ENCODE results near the gene CEP170.

CEP170 gene
- long read RNA-seq, donor 1, partial matches to known transcripts = 0 of 2 reads
- long read RNA-seq, donor 1, other reads (novel, unspliced or antisense) = 0 of 2 reads
- long read RNA-seq, donor 2, partial matches to known transcripts = 19 of 24 reads
- long read RNA-seq, donor 2, other reads (novel, unspliced or antisense) = 5 of 24 reads
- long read RNA-seq, donor 3, partial matches to known transcripts = 0 of 1 reads
- long read RNA-seq, donor 3, other reads (novel, unspliced or antisense) = 0 of 1 reads
- long read RNA-seq, donor 4, partial matches to known transcripts = 23 of 26 reads
- long read RNA-seq, donor 4, other reads (novel, unspliced or antisense) = 0 of 26 reads
- long read RNA-seq, donor 5, full-length matches to known transcripts = 3 of 3 reads
- long read RNA-seq, donor 5, partial matches to known transcripts = 0 of 3 reads
- long read RNA-seq, donor 5, other reads (novel, unspliced or antisense) = 0 of 3 reads
- long read RNA-seq, donor 6, partial matches to known transcripts = 0 of 2 reads
- long read RNA-seq, donor 6, other reads (novel, unspliced or antisense) = 0 of 2 reads
- long read RNA-seq, donor 7, partial matches to known transcripts = 0 of 3 reads
- long read RNA-seq, donor 7, other reads (novel, unspliced or antisense) = 0 of 3 reads
- long read RNA-seq, donor 8 = 0 reads

DNA sequence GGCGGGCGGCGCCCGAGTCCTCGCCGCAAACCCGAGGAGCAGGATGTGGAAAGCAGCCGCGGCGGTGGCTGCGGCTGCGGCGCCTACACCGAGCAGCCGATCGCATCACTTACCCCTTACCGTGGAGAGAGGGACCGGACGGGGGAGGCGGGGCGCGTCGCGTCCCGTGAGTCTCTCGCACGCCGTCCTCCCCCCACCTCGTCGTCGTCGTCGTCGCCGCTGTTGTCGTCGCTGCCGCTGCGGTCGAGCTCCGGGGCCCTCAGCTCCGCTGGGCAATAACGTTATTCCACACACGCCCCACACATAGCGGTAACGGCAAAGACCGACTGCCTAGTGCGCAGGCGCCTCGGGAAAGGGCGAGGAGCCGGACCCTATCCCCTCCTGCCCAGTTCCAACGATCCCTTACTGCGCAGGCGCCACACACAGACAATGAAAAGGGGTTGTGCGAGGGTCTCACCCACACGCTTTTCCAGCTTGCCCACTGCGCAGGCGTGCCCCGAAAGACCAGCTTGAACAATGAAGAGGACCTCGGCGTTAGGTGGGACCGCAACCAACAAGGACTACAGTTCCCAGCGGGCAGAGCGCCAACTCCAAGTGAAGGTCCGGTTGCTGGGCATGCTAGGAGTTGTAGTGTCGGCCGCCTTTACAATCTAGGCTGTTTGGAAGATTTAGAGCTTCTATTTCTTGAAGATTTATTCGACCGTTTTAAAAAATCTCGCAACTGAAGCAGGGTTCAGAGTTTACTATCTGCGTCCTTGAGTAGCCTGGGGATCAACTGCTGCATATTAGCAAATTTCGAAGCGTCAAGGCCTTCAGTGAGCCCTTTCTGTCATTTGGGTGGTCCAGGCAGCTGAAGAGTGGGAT, at the start of gene CEP170:
TSS of gene CEP170 (minus strand) at position 355 of the 864 bp plus-strand sequence. CDS start 30,001 bp downstream, outside the sequence.
- DNase-seq = peak; percentile 97

DNA sequence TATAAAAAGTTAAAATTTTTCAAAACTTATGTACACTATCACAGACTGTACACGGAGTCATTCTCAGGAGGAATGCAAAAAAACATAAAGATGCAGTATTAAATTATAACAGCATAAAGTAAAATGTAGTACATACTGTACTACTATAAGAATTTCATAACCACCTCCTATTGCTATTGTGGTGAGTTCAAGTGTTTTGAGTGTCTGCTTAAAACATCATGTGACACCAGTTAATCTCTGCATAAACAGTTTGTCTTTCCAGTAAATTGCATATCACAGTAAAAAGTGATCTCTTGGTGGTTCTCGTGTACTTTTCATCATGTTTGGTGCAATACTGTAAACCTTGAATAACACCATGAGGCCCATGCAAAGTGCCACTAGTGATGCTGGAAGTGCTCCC, 46.0 kb upstream of the CEP170 start:
- no peak for DNase-seq

DNA sequence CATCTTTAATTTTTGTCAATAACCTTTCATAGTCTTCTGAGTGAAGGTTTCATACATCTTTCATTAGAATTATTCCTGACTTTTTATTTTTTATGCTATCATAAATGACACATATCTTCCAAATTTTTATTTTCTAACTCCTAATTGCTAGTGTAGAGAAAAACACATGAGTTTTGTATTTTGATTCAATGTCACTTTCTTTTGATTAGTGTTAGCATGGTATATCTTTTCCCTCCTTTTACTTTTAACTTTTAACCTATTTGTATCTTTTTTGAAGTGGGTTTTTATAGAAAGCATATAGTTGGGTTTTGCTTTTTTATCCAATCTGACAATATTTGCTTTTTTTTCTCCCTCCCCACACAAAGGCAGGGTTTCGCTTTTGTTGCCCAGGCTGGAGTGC, 44.0 kb upstream of the CEP170 start:
- no peak for DNase-seq

DNA sequence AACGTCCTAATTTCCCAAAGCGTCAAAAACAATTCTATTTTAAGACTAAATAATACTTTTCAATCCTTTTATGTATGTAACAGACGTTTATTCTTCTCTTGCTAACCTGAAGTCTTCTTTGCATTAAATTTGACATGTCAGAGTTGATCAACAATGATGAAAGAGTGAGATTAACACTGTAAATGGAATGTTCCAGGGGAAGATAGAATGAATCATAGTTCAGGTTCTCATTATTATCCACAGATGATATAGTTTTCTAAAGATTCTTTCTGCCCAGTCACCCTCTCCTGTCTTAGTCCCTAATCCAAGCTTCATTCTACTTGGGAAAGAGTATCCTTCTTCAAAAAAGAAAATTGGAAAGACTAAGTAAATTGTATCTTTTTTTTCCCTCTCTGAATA, 39.6 kb upstream of the CEP170 start:
- no peak for DNase-seq

DNA sequence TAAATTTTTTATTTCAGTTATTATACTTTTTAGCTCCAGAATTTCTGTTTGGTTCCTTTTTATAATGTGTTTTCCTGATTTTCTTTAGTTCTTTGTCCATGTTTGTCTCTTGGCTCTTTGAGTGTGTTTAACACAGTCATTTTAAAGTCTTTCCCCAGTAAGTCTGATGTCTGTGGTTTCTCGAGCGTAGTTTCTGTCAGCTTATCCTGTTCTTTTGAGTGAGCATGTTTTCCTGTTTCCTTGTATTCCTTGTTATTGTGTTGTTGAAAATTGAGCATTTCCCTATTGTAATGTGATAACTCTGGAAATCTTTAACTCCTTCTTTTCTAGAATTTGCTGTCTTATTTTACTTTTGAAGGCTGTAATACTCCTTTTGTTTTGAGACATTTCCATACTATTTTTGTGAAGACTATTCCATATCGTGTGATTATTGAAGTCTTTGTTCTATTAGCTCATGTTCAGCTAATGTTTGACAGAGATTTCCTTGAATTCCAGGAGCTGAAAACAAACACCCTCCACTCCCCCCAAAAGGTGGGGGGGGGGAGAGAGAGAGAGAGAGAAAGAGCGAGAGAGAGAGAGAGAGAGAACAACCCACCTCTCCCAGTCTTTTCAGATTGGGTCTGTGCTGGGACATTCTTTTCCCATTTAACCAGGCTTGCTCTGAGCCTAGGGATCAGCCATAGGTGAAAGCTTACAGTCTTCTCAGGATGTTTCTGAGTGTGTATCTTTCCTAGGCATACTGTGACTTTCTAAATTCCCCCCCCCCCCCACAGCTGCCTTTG, 39.1 kb upstream of the CEP170 start:
- no peak for DNase-seq

DNA sequence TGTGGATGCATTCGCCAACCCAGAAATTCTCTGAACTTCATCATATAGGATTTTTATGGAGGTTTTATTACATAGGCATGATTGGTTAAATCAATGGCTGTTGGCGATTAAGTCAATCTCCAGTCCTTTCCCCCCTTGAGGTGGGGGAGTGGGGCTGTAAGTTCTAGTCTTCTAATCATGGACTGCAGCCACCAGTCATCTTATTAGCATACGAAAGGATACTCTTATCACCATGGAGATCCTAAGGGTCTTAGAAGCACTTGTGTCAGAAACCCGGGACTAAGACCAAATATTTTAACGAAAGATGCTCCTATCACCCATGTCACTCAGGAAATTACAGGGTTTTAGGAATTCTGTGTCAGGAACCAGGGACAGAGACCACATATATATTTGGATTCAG, 37.0 kb upstream of the CEP170 start:
- no peak for DNase-seq

DNA sequence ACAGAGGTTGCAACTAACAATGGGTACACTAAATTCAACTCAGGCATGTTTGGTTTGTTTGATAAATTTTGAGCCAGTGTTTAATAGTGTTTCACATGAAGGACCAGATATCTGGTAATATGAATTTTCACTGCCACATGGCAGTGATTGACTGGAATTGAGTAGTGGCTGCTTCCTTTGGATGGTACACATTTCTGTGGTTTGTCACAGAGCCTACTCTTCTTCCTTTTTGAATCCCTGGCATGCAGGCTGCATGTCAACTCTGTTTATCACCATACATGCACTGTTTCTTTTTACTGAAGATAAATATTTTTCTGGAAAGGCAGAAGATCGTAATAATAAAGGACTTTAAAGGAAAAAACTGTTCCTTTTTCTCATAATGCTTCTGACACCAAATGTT, 36.2 kb upstream of the CEP170 start:
- no peak for DNase-seq

DNA sequence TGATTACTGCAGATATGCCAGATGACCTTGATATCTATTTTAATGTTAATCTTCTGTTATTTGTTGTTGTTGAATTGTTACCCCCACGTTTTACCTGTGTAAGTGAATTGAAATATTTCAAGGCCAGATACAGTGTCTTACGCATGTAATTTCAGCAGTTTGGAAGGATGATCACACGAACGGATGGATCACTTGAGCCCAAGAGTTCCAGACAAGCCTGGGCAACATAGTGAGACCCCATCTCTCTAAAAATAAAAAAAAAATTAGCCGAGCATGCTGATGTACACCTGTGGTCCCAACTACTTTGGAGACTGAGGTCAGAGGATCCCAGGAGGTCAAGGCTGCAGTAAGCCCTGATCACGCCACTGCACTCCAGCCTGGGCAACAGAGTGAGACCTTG, 33.0 kb upstream of the CEP170 start:
- no peak for DNase-seq

DNA sequence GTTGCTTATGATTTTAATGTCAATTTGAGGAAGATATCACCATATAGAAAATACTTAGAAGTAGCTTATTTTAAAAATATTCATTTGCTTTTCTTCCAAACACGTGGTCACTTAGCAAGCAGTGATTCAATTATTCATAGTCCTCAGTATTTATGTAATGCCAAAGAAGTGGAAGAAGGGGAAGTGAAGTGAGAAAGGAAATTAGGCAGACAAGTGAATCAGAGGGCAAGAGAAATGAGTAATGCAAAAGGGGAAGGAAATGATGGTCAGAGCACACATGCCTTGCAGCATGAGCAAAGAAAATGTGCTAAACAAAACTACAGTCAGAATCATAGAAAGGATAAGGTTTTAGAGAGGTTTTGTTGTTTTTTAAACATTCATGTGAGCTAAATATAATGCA, 32.6 kb upstream of the CEP170 start:
- no peak for DNase-seq

DNA sequence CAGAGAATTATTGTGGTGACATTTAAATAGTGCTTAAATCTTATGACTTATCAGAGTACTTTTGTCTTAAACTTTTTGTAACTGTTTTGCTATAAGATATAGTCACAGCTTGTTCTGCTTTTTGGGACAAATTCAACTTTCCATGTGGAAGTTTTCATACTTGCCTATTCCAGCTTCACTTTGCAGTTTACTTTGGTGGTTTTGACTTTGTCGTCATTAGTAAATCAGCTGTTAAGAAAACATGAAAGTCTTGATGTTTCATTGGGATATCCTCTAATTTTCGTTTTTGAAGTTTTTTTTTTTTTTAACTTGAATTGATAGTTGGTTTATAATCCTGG, 32.0 kb upstream of the CEP170 start:
- DNase-seq = no peak

DNA sequence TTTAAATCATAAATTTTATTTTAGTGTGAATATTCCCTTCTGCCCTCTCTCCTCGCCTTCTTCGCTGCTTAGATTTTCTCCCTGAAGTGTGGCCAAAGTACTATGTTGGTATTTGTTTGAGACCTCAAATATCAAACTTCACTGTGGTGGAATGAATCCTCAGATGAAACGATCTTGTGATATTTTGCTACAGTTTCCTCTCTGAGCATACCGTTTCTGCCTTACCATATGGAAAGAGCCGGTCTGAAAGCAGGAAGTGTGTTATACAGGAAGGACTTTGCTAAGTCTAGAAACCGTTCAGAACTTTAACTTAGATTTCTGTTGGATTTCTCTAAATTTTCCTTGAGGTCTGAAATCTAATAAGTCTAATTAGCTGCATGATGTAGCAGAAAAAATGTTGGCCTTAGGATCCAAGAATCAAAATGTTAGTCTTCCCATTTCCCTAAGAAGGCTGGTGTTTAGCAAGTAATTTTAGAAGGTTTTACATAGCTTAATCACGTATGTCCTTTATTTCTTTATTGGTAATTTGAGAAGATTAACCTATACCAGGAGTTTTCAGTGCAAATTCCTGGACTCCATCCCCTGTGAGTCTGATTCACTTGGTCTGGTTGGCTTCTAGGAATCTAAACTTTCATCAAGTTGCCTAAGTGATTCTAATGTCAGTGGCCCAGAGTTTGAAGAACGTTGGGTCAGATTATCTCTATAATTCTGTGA, 31.5 kb upstream of the CEP170 start:
- DNase-seq = no peak

DNA sequence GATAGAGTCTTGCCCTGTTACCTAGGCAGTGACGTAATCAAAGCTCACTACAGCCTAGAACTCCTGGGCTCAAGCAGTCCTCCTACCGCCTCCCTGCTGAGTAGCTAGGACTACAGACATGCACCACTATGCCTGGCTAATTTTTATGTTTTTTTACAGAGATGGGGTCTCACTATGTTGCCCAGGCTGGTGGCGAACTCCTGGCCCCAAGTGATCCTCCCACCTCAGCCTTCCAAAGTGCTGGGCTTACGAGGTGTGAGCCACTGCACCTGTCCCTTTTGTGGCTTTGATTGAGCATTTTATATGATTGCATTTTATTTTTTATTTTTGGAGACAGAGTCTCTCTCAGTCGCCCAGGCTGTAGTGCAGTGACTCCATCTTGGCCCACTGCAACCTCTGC, 26.6 kb upstream of the CEP170 start:
- no peak for DNase-seq

DNA sequence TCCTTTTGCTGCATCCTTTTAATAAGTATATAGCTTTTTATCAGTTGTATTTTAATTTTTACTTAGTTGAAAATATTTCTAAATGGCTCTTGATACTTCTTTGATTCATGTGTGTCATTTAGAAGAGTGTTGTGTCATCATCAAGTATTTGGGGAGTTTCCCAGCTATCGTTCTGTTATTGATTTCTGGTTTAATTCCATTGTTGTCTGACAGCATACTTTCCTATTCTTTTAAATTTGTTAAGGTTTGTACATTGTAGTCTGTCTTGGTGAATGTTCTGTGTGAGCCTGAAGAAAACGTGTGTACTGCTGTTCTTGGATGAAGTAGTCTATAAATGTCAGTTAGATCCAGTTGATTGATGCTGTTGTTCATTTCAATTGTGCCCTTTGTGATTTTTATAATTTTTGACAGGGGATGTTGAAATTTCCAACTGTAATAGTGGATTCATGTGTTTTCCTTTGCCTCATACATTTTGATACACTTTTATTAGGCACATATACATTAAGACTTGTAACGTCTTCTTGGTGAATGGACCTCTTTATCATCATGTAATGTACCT, 25.6 kb upstream of the CEP170 start:
- no peak for DNase-seq

DNA sequence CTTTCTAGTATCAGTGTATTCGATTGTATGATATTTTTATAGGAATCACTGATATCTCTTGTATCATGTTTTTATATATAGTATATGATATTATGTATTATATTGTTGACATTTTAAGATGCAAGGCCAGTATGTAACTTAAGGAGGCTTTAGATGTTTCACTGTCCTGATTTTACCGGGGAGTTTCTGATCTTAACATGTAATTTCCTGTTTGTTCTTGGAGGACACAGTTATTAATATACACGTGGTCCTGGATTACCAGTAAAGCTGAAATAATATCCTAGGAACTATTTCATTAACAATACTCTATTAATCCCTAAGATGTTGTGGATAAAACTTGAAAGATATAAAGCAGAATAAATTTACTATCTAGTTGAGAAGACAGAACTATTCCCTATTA, 20.2 kb upstream of the CEP170 start:
- DNase-seq = no peak

DNA sequence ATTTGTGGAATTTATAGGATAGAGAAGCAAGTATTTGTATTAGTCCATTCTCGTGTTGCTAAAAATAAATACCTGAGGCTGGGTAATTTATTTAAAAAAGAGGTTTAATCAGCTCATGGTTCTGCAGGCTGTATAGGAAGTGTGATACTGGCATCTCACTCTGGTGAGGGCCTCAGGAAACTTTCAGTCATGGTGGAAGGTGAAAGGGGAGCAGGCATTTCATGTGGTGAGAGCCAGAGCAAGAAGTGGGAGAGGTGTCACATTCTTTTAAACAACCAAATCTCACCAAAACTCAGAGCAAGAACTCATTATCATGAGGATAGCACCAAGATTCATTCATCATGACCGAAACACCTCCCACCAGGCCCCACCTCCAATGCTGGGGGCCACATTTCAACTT, 18.9 kb upstream of the CEP170 start:
- DNase-seq = no peak

DNA sequence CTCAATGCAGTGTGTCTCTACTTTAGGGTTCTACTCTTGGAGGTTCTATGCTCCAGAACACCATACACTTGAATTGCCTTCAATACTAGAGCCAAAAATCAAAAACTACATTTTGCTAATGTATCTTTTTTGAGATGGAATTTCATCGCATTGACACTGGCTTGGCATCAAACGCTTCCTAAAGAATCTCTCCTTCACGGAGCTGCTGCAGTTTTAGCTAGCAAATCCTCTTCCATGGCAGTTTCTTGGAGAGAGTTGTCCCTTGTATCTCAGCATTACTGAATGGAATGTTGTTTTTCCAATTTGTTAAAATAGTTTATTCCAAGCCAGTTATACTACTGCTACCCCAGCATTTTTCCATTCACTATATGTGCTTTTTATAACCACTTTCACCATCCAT, 18.4 kb upstream of the CEP170 start:
- no peak for DNase-seq

DNA sequence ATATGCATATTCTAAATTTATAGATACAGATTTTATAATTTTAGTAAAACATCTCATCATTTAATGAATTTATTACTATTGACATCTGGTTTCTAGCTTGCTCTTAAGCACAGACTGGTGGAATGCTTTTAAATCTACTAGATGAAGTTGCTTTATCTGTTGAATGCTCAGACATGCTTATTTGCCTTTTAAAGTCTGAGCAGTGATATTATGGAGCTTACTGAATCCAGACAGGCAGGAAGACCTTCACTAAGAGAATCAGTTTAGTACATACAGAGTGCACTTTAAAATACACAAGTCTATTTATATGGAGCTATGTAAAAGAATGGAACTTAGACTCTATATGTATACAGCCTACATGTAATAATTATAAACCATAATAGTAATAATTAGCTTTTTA, 17.3 kb upstream of the CEP170 start:
- no peak for DNase-seq

DNA sequence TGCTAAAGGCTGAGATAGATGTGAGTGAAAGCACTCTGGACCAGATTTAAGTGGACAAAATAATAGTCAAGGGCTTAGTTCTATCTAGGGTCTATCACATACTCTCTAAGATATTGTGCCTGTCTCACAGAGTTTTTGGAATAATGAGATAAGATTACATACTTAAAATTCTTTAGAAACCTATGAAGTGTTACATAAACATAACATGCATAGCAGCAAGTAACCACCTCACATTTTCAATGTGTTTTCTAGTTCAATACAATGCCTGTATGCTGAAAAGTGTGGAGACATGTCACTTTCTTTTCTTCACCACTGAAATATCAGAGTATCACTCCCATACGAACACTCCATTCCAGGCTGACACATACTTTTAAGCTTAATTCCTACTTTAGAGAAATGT, 16.9 kb upstream of the CEP170 start:
- no peak for DNase-seq

DNA sequence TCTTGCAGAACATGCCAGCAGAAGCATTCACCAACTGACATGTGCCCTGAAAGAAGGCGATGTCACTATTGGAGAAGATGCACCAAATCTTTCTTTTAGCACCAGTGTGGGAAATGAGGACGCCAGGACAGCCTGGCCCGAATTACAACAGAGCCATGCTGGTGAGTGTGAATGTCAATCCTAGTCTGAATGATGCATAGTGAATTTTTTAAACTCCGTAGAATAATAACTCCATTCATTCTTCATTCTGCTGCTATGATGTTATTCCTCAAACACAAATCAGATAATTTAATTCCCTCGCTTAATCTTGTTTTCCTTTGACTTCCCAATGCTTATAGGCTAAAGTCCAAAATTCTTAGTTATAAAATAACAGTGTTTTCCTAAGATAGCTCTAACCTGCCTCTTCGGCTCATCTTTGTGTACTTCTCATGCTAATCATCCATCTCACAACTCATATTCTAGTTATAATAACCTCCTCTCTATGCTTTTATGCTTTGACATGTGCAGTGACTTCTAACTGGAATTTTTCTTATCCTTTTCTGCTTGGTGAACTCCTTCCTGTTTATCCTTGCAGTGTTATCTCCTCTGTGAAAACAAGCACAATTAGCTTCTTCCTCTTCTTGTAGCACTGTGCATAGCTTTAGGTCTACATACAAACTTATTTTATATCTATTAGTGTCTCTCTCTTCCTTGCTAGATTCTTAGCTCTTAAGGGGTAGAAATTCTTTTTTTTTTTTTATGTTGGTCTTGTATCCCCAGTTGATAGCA, 15.2 kb upstream of the CEP170 start:
- DNase-seq = no peak

DNA sequence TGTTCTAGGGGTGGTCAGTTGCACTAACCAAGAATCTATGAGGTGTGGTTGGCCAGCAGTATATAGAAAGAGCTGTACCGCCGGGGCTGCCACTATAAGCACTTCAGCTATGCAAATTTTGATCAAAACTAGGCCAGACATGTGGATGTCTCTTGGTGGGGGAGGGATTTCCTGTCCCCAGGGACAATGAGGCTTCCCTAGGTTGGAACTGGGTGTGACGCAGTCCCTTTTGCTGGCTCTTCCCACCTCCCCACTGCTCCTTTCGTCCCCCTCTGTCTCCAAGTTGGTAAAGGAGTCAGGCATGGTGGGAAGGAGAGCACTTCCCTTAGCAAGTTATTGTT, 14.3 kb upstream of the CEP170 start:
- no peak for DNase-seq

Measured in right kidney (tissue), 9 donors.